ENCODE measurements around the gene TMEM201. TPM values are rescaled to one million over a fixed set of nuclear protein-coding genes. Genes with fewer than 3 reads are reported as not detected.

Gene TMEM201
- total and polyA plus RNA-seq, 9 of the 15 experiments (the other 6 are each of a cell fraction or from before 2014, with no cell fraction given) = 0.42 to 51.3 (median 7.4) TPM

DNA sequence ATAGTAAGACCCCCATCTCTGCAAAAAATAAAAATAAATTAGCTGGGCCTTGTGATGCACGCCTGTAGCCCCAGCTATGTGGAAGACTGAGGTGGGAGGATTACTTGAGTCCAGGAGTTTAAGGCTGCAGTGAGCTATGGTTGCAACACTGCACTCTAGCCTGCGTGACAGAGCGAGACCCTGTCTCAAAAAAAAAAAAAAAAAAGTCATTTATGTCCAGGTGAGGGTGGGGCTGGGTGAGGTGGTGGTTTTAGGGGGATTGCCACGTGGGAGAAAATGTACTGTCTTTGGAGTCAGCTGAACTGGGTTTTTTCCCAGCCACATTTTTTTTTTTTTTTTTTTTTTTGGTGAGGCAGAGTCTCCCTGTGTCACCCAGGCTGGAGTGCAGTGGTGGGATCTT, 69.5 kb downstream of the TMEM201 start:
- Histone ChIP-seq H3K27me3 (ENCODE audit: control insufficient read depth in 2 of 2, insufficient read depth in 2 of 2, low read length in 2 of 2) (no peaks in the 10 kb centered on the region), H2AFZ (ENCODE audit: low read depth, low read length) (peak overlapping the region; percentile 90), H3K9me1 (ENCODE audit: control insufficient read depth, insufficient read depth, low read length) (no peaks in the 10 kb centered on the region), H4K20me1 (replicated peaks; ENCODE audit: control insufficient read depth, insufficient read depth, low read length) (no peaks in the 10 kb centered on the region), H3K4me1 (replicated peaks in 1 of 2; ENCODE audit: control insufficient read depth in 2 of 2, insufficient read depth in 2 of 2, low read length in 2 of 2) (peaks cover 26 to 45% of the 10 kb centered on the region in 2 experiments), H3K9me3 (replicated peaks; ENCODE audit: control insufficient read depth, insufficient read depth, low read depth, low read length) (no peaks in the 10 kb centered on the region), H3K9ac (ENCODE audit: insufficient read depth in 1 of 2, low read depth in 2 of 2, low read length in 2 of 2) (peak overlapping the region; percentile 14 to 33; a peak in 3 of 4 replicates), H3K4me2 (ENCODE audit: insufficient read depth, low read length) (peak overlapping the region; percentile 76), H3K79me2 (ENCODE audit: control insufficient read depth, insufficient read depth, low read length) (peaks cover 2% of the 10 kb centered on the region; the same call in 1 of the 3 replicates), H3K27ac (ENCODE audit: extremely low read depth, low read depth, low read length) (peak overlapping the region; percentile 65), H3K4me3 (no peak overlapping the region), H3K36me3 (ENCODE audit: control insufficient read depth, insufficient read depth, low read length) (no peaks in the 10 kb centered on the region)
- peak in 1 of 4 experiments; percentile 32 for DNase-seq (ENCODE audit: extremely low read depth in 1 of 4, low spot score in 3 of 4)
- 38% methylated on average over 4 of the region's 4 CpGs for WGBS (ENCODE audit: insufficient coverage, low coverage, missing lambda C conversion rate)
- in situ Hi-C loops (cut with MboI) = no loop called here
- no peak for FAIRE-seq
- POLR2A ChIA-PET = interaction anchor here (0.6 kb wide), 1 partner anchor 23 kb away, joined by 3 read pairs; no protein-coding TSS in a partner anchor
- ATAC-seq = peak; percentile 50
- no TSS peak for BruUV-seq (replicated peaks)
- intact Hi-C loops (cut with micrococcal nuclease) = no loop called here
- CTCF ChIA-PET (ENCODE audit: low intra/inter-chr PET ratio) = no interaction called here
- TF ChIP-seq ZNF121 (CRISPR knock-in tag; conservative IDR thresholded peaks at IDR 0.05) (no peak), CEBPB (tag; IDR thresholded peaks at IDR 0.05) (0 out of 2 replicates have a peak, but pooled peaks have one; percentile 9), NR2C2 (CRISPR knock-in tag; IDR thresholded peaks at IDR 0.05) (no peak), NR2C2 (tag; IDR thresholded peaks at IDR 0.05) (0 out of 2 replicates have a peak, but pooled peaks have one; percentile 14)
- TF ChIP-seq, protein P1, sequence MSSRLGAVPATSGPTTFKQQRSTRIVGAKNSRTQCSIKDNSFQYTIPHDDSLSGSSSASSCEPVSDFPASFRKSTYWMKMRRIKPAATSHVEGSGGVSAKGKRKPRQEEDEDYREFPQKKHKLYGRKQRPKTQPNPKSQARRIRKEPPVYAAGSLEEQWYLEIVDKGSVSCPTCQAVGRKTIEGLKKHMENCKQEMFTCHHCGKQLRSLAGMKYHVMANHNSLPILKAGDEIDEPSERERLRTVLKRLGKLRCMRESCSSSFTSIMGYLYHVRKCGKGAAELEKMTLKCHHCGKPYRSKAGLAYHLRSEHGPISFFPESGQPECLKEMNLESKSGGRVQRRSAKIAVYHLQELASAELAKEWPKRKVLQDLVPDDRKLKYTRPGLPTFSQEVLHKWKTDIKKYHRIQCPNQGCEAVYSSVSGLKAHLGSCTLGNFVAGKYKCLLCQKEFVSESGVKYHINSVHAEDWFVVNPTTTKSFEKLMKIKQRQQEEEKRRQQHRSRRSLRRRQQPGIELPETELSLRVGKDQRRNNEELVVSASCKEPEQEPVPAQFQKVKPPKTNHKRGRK (tag; IDR thresholded peaks at IDR 0.05) = 0 out of 2 replicates have a peak, but pooled peaks have one; percentile 30
- TF ChIP-seq, protein P2, sequence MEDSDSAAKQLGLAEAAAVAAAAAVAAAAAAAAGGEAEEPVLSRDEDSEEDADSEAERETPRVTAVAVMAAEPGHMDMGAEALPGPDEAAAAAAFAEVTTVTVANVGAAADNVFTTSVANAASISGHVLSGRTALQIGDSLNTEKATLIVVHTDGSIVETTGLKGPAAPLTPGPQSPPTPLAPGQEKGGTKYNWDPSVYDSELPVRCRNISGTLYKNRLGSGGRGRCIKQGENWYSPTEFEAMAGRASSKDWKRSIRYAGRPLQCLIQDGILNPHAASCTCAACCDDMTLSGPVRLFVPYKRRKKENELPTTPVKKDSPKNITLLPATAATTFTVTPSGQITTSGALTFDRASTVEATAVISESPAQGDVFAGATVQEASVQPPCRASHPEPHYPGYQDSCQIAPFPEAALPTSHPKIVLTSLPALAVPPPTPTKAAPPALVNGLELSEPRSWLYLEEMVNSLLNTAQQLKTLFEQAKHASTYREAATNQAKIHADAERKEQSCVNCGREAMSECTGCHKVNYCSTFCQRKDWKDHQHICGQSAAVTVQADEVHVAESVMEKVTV (CRISPR knock-in tag; IDR thresholded peaks at IDR 0.05) = no peak
- TF ChIP-seq, protein P3, sequence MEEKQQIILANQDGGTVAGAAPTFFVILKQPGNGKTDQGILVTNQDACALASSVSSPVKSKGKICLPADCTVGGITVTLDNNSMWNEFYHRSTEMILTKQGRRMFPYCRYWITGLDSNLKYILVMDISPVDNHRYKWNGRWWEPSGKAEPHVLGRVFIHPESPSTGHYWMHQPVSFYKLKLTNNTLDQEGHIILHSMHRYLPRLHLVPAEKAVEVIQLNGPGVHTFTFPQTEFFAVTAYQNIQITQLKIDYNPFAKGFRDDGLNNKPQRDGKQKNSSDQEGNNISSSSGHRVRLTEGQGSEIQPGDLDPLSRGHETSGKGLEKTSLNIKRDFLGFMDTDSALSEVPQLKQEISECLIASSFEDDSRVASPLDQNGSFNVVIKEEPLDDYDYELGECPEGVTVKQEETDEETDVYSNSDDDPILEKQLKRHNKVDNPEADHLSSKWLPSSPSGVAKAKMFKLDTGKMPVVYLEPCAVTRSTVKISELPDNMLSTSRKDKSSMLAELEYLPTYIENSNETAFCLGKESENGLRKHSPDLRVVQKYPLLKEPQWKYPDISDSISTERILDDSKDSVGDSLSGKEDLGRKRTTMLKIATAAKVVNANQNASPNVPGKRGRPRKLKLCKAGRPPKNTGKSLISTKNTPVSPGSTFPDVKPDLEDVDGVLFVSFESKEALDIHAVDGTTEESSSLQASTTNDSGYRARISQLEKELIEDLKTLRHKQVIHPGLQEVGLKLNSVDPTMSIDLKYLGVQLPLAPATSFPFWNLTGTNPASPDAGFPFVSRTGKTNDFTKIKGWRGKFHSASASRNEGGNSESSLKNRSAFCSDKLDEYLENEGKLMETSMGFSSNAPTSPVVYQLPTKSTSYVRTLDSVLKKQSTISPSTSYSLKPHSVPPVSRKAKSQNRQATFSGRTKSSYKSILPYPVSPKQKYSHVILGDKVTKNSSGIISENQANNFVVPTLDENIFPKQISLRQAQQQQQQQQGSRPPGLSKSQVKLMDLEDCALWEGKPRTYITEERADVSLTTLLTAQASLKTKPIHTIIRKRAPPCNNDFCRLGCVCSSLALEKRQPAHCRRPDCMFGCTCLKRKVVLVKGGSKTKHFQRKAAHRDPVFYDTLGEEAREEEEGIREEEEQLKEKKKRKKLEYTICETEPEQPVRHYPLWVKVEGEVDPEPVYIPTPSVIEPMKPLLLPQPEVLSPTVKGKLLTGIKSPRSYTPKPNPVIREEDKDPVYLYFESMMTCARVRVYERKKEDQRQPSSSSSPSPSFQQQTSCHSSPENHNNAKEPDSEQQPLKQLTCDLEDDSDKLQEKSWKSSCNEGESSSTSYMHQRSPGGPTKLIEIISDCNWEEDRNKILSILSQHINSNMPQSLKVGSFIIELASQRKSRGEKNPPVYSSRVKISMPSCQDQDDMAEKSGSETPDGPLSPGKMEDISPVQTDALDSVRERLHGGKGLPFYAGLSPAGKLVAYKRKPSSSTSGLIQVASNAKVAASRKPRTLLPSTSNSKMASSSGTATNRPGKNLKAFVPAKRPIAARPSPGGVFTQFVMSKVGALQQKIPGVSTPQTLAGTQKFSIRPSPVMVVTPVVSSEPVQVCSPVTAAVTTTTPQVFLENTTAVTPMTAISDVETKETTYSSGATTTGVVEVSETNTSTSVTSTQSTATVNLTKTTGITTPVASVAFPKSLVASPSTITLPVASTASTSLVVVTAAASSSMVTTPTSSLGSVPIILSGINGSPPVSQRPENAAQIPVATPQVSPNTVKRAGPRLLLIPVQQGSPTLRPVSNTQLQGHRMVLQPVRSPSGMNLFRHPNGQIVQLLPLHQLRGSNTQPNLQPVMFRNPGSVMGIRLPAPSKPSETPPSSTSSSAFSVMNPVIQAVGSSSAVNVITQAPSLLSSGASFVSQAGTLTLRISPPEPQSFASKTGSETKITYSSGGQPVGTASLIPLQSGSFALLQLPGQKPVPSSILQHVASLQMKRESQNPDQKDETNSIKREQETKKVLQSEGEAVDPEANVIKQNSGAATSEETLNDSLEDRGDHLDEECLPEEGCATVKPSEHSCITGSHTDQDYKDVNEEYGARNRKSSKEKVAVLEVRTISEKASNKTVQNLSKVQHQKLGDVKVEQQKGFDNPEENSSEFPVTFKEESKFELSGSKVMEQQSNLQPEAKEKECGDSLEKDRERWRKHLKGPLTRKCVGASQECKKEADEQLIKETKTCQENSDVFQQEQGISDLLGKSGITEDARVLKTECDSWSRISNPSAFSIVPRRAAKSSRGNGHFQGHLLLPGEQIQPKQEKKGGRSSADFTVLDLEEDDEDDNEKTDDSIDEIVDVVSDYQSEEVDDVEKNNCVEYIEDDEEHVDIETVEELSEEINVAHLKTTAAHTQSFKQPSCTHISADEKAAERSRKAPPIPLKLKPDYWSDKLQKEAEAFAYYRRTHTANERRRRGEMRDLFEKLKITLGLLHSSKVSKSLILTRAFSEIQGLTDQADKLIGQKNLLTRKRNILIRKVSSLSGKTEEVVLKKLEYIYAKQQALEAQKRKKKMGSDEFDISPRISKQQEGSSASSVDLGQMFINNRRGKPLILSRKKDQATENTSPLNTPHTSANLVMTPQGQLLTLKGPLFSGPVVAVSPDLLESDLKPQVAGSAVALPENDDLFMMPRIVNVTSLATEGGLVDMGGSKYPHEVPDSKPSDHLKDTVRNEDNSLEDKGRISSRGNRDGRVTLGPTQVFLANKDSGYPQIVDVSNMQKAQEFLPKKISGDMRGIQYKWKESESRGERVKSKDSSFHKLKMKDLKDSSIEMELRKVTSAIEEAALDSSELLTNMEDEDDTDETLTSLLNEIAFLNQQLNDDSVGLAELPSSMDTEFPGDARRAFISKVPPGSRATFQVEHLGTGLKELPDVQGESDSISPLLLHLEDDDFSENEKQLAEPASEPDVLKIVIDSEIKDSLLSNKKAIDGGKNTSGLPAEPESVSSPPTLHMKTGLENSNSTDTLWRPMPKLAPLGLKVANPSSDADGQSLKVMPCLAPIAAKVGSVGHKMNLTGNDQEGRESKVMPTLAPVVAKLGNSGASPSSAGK (IDR thresholded peaks at IDR 0.05) = 0 out of 2 replicates have a peak, but pooled peaks have one; percentile 13

All from K562 (cell line).